Stimulated activated CD8-positive, alpha-beta memory T cell treated with anti-CD3 and anti-CD28 coated beads, Interleukin-15, amount 100 ng/mL, for 4 hours (primary cell): ENCODE measurements around the gene FOLR1.

Experiments
- DNase-seq, 2 donors: peaks; one replicate each; pipeline ENCODE4 v3.0.0-alpha.2; 2020; ENCODE audit warnings: low read depth in 2 of 2

FOLR1 gene

DNA sequence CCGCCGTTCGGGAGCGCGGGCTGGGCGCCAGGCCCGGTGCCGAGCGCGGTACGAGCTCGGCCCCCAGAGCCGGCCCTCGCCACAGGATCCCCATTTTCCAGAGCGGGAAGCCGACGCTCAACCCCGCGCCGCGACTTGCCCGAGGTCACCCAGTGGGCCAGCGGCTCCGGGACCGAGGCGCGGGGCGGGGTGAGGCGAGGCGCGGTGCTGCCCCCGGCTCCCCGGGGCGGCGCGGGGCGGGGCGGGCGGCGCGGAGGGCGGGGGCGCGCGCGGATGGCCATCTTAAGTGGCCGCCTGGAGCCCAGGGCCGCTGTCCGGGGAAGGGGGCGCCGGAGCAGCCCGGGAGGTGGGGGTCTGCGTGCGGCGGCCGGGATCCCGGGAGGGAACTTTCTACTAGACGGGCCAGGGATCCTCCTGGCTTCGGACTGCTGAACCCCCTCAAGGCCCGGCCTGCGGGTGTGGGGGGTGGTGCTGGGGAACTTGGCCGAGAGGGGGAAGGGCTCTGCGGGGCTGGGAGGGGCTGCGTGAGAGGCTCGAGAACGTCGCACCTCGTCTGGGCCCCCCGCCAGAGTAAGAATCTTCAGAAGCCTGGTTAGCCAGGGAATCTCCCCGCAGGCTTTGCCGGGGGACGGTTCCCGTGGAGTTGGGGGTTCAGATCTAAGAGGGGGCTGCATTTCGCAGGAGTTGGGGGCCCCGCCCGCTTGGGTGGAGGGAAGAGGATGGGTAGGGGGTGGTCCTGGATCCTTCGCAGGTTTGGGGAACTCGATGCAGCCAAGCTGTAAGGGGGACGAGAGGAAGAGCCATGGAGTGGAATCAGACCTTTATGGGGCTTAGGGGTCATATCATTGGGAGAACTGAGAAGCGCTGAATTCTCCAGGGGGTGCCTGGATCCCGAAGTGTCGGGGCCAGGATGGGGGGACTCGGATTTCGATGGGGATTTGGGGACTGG lies 31.9 kb downstream of the FOLR1 start:
- peak in 1 of 2 donors; percentile 34 for DNase-seq

DNA sequence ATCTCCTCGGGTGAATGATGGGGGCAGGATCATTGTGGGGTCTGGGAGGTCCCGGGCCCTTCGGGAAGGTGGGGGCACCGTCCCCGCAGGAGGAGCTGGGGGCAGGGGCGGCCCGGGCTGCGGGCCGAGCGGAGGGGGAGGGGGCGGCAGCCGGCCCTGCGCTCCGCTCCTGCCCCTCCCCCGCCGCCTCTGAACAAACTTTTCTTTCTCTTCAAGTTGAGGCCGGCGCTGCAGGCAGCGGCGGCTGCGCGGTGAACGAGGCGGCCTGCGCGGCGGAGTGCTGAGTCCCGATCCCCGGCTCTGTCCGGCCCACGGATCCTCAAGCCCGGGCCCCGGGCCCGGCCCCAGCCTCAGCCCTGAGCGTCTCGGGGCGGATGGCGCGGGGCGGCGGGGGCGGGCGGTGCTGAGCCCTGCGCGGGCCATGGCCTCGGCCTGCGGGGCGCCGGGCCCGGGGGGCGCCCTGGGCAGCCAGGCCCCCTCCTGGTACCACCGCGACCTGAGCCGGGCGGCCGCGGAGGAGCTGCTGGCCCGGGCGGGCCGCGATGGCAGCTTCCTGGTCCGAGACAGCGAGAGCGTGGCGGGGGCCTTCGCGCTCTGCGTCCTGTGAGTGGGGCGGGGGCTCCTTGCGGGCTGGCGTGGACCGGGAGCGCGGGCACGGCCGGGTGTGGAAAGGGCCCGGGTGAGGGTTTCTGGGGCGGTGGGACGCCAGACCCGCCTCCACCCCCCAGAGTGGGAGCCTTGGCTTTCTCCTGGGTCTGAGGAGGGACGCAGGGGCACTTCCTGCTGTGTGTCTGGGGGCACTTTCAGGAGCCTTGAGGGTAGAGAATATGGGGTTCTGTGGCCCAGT lies 32.8 kb downstream of the FOLR1 start, which contains the start of gene INPPL1:
Gene INPPL1, plus strand, starts transcription at position 204 of the 847 bp plus-strand sequence. Its CDS starts 218 bp downstream, at position 422.
- DNase-seq = no peak

DNA sequence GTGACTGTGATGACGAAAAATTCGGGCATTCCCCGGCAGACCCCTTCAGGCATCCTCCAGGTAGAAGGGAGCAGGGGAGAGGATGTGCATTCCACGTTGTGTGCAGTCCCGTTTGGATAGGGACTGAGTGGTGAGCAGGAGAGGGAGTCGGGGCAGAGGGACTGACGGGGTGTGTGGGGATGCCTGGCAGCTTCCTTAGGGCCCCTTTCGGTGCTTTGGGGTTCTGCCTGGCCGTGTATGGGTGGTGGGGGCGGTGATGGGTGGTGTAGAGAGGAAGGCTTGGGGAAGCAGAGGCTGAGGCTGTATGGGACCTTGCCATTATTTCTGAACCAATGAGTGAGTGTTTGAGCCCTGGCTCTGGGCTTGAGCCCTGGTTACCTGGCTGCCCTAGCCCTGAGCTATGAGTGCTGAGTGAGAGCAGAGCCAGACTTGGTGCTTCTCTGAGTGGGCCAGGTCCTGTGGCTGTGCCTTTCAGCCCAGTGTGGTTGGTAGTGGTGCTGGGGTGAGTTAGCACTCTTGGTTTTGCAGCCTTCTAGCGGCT lies 33.5 kb downstream of the FOLR1 start:
- peak in 1 of 2 donors; percentile 7 for DNase-seq

DNA sequence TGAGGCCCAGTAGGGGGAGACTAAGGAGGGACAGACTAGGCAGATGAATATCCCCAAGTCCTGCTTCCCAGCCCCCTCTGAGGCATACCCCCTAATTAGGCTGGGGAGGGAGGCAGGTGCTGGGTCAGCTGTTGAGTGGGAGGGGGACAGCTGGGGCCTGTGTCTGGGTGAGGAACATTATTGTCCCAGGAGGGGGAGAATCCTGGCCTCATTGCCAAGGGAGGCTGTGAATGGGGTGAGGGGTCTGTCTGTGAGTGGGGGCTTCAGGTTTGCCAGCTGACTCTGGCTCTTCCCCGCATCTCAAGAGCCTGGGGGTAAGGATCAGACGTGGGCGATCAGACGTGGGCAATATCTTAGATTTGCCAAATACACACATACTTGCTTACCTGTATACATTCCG lies 34.8 kb downstream of the FOLR1 start:
- no peak for DNase-seq

DNA sequence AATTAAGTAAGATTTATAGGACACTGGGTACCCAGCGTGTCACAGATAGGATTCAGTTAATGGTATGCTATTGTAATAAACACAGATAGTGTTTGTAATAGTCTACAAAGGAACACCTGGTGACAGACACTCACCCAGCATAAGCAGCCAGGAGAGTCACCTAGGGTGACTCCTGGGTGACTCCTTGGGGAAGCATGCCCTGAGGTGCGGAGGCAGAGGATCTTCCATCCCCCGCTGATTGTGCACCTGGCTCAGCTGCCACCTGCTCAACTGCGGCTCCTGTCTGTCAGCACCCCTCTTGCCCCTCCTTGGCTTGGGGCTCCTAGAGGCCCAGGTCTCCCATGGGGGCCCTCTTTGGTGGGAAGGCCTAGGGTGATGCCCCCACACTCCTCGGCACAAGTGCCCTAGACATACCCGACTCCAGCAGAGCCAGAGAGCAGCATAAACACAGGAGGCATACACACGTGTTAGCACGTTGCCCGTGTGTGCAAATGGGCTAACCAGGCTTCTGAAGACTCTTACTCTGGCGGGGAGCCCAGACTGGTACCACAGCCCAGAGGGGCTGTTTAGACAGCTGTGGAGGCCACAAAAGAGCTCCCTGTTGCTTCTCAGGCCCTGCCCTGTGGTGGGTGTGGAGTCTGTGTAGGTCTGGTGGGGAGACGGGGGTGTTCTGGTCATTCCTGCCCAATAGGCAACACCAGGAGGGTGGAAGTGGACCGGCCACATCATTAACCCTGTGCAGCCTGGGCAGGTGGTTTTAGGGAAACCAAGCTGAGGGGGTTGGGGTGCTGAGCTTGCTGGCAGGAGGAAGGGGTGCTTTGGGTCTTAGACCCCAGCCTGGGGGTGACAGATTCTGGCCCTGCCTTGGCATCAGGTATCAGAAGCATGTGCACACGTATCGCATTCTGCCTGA lies 35.6 kb downstream of the FOLR1 start:
- no peak for DNase-seq

DNA sequence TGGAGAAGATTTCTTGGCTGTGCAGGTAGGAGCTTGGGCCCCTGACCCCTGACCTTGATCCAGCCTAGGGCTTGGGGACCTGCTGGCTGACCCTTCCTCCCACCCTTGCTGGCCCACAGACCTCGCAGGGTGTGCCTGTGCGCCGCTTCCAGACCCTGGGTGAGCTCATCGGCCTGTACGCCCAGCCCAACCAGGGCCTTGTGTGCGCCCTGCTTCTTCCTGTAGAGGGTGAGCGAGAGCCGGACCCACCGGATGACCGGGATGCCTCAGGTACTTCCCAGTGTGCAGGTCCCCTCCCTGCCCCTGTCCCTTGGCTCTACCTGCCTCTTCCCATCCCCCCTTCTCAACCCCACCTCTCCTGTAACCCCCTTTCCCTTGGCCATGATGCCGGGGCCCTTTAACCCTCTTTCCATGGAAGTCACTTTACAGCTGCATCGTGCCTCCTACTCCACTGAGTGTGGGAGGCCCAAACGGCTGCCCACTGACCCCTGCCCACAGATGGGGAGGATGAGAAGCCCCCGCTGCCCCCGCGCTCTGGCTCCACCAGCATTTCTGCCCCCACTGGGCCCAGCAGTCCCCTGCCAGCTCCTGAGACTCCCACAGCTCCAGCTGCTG lies 36.4 kb downstream of the FOLR1 start:
- no peak for DNase-seq

DNA sequence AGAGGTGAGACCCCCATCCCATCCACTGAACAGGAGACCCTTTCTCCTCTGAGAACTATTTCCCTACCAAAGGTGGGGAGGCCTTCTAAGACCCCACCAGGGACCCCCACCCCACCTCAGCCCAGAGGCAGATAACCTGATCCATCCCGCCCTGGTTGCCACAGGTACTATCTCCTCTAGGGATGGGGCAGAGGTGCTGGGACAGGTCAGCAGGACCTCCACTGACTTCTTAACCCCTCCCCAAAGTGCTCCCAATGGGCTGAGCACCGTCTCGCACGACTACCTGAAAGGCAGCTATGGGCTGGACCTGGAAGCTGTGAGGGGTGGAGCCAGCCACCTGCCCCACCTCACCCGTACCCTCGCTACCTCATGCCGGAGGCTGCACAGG lies 36.9 kb downstream of the FOLR1 start:
- DNase-seq = no peak

DNA sequence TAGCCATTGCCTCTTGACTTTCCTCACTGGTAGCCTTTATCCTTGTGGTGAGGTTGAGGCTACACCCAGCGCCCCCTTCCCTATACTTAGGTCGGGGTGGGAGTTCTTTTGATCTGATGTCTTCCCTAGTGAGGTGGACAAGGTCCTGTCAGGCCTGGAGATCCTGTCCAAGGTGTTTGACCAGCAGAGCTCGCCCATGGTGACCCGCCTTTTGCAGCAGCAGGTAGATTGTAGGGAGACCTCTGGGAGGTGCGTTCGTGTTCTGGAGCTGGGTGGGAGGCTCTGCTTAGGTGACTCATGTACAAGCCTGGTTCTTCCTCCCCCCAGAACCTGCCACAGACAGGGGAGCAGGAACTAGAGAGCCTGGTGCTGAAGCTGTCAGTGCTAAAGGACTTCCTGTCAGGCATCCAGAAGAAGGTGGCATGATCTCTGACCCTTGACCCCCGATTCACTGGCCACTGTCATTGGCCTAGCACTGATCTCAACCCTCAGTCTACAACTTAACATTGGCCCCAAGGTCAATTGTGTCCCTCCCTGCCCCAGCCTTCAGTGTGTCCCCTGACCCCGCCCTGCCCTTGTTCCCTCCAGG lies 37.5 kb downstream of the FOLR1 start:
- DNase-seq = no peak

DNA sequence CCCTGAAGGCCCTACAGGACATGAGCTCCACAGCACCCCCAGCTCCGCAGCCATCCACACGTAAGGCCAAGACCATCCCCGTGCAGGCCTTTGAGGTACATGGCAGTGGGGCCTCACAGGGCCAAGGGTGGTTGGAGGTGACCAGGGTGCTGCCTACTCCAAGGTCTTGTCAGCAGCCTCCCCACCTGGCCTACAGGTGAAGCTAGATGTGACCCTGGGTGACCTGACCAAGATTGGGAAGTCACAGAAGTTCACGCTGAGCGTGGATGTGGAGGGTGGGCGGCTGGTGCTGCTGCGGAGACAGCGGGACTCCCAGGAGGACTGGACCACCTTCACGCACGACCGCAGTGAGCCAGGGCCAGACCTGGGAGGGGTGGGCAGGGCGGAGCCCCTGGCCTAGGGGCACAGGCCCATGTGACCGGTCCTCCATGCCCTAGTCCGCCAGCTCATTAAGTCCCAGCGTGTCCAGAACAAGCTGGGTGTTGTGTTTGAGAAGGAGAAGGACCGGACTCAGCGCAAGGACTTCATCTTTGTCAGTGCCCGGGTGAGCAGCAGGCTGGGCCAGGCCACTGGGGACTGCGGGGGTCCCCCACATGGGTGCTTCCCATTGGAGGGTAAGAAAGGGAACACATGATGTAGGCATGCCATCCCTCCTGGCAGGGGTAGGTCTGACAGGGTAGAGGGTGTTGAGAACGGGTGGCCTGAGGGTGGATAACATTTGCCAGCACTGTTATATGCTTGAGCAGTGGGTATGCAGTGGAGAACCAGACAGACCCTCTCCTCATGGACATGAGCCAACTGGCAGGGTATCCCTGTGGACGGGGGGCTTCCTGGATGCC lies 38.2 kb downstream of the FOLR1 start:
- DNase-seq = no peak

DNA sequence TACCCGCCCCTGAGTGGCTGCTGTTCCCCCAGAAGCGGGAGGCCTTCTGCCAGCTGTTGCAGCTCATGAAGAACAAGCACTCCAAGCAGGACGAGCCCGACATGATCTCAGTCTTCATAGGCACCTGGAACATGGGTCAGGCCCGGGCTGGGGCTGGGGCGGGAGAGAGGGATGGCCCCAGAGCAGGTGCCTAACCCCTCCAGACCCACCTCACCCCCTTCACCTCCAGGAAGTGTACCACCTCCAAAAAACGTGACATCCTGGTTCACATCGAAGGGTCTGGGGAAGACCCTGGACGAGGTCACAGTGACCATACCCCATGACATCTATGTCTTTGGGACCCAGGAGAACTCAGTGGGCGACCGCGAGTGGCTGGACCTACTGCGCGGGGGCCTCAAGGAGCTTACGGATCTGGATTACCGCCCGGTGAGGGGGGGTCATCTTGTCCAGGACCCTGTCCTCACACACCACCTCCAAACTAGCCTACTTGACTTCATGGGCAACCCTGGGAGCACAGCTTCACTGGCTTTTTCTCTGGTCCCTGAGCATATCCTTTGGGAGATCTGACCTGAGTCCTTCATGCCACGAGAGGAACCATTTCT lies 38.9 kb downstream of the FOLR1 start:
- DNase-seq = no peak

DNA sequence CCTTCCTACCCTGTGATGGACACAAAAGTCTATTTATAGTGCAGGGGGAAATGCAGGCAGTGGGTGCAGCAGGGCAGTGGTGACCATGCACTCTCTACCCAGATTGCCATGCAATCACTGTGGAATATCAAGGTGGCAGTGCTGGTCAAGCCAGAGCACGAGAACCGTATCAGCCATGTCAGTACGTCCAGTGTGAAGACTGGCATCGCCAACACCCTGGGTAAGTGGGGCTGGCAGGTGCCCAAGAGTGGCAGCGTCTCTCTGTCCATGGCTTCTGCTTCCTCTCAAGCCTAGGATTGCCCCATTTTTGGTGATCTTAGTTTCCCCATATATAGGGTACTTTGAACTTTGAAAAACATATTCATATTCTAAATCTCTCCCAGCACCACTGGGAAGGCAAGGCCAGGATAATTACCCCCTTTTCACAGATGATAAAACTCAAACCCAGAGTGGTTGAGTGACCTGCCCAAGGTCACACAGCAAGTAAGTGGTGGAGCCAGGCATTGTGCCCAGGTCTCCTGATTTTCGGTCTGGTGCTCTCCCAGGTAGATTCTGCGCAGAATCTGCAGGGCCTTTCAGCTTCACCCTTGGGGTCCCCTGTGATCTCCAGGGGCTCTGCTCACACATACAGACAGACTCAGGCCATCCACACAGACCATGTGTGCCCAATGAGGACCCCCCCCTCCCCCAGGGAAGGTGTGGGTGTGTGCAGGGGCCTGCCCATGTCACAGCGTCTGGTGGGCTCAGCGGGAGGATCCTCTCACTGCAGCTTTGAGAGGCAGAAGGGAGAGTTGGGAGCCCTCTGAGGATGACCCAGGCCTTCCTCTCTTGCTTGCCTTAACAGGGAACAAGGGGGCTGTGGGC lies 39.7 kb downstream of the FOLR1 start:
- no peak for DNase-seq

DNA sequence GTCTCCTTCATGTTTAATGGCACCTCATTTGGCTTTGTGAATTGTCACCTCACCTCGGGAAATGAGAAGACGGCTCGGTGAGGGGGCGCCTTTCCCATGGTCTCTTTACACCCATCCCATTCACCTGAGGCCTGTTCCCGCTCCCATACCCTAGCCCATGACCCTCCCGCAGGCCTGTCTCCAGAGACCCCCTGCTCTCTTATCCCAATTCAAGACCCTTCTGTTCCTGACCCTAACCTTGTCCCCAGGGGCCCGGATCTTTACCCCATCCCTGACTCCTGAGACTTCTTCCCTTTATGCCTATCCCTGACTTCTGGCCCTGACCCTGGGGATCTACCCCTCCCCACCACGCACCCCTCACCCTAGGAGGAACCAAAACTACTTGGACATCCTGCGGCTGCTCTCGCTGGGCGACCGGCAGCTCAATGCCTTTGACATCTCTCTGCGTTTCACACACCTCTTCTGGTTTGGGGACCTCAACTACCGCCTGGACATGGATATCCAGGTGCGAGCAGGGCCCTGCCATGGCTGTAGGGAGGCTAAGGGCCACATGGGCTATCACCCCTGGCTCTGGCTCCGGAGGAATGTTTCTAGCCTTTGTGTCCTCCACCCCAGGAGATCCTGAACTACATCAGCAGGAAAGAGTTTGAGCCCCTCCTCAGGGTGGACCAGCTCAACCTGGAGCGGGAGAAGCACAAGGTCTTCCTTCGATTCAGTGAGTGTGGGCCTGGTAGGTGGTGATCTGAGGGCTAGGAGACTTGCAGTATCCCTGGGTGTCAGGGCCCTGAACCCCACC lies 40.5 kb downstream of the FOLR1 start:
- DNase-seq = no peak

DNA sequence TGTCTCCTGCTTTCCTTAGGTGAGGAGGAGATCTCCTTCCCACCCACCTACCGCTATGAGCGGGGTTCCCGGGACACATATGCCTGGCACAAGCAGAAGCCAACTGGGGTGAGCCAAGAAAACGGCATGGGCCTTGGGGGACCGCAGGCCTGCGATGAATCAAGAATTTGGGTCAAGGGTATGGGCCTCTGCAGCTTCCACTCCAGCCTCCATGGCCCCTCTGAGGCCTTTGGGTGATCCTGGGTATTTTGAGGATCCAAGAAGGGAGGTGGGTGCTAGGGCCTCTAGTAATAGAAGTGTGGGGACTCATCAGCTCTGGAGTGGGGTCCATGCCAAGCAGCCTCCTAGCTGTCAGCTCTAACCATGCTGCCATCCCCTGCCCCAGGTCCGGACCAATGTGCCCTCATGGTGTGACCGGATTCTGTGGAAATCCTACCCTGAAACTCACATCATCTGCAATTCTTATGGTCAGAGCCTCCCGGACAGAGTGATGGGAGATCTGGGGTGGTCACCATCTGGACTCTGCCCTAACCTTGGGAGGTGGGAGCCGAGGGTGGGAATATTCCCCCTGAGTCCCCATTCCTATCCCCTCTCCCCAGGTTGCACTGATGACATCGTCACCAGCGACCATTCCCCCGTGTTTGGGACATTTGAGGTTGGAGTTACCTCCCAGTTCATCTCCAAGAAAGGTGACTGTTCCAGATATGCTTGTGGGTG lies 41.3 kb downstream of the FOLR1 start:
- no peak for DNase-seq

DNA sequence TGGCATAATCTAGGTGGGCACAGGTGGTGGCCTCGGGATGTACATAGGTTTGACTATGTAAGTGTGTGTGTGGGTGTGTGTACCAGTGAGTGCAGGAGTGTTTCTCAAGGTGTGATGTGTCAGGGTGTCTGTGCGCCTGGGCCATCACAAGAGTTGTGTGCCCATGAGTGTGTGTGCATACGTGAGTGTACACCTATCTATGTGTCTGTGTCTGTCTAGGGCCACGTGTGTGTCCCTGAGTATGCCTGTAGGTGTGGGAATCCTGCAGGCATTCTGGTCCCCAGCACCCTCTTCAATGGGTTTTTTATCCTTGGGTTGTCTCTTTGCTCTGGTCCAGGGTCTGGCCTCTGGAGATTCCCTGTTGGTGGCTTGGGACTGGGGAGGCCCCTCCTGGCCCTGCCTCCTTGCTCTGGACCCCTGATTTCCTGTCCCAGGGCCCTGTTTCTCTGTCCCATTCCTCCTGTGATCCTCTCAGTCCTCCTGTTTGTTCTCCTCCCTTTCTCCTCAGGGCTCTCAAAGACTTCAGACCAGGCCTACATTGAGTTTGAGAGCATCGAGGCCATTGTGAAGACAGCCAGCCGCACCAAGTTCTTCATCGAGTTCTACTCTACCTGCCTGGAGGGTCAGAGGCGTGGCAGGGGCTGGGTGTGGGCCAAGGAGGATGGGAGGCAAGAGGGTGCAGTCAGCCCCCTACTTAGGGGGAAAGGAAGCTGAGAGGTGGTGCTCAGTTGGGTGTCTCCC lies 42.0 kb downstream of the FOLR1 start:
- no peak for DNase-seq

DNA sequence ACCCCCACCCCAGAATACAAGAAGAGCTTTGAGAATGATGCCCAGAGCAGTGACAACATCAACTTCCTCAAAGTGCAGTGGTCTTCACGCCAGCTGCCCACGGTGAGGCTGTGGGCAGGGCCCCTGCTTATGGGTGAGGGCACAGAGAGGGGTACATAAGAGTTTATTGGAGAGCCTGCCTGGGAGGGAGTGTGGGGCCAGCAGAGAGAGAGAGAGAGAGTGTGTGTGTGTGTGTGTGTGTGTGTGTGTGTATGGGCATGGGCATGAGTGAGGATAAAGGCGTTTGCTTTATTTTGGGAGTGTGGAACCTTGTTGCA lies 42.5 kb downstream of the FOLR1 start:
- no peak for DNase-seq

DNA sequence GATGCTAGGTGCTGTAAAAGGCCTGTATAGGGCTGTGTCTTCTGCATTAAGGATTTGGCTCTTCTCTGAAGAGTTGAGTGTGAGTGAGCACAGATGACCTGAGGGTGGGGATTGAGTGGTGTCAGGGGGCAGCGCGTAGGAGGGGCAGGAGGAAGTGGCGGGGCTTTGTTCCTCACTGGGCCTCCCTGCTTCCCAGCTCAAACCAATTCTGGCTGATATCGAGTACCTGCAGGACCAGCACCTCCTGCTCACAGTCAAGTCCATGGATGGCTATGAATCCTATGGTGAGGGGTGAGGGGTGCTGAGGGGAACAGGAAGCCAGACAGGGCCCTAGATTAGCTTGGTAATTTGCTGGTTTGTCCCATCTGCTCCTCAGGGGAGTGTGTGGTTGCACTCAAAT lies 43.0 kb downstream of the FOLR1 start:
- DNase-seq = no peak
